WI38 (cell line): ENCODE measurements around the gene TFR2.
A peak's percentile ranks its signal among the peaks of the same experiment; 100 is the strongest.

ENCODE experiments used
- H3K4me3 ChIP-seq: 2 replicates; pipeline ENCODE4 v1.5.1; 2011; ENCODE audit warnings: low read depth, mild to moderate bottlenecking, control low read depth, low read length
- CTCF ChIP-seq: IDR thresholded peaks from 2 replicates; pipeline ENCODE4 v1.5.1; 2012; ENCODE audit warnings: low read depth, mild to moderate bottlenecking, control low read depth, low read length

TFR2 gene

GRCh38 chr7:100585511-100586265 is 55.7 kb downstream of the TFR2 start, which contains the start of gene LRCH4:
TSS of gene LRCH4 (minus strand) at chr7:100586129. CDS start at chr7:100586100, 29 bp downstream.
- TF ChIP-seq CTCF = no peak
- H3K4me3 ChIP-seq = peak within 1 kb of the TSS; percentile 68

GRCh38 chr7:100584683-100585510 is 56.5 kb downstream of the TFR2 start:
- peak overlapping the region; percentile 66 for H3K4me3 ChIP-seq
- TF ChIP-seq CTCF = no peak

- peak overlapping the region; percentile 66 for H3K4me3 ChIP-seq
- no peak for TF ChIP-seq CTCF
Measured at GRCh38 chr7:100584054-100584682, 57.2 kb downstream of the TFR2 start.

GRCh38 chr7:100583132-100584053 is 58.0 kb downstream of the TFR2 start:
- no peak for TF ChIP-seq CTCF
- peak overlapping the region; percentile 66 for H3K4me3 ChIP-seq

- no peak for TF ChIP-seq CTCF
- peak overlapping the region; percentile 66 for H3K4me3 ChIP-seq
Measured at GRCh38 chr7:100582650-100583049, 58.7 kb downstream of the TFR2 start.

GRCh38 chr7:100582041-100582579 is 59.2 kb downstream of the TFR2 start:
- no peak overlapping the region for H3K4me3 ChIP-seq
- no peak for TF ChIP-seq CTCF
